MCF 10A (cell line): ENCODE results near the gene TMEM190. TPM values are rescaled to one million over a fixed set of nuclear protein-coding genes. Genes with fewer than 3 reads are reported as not detected.
A peak's percentile ranks its signal among the peaks of the same experiment; 100 is the strongest.

Source experiments
- BruUV-seq: library from RNA; stranded (reverse); fragments of 400-500 nt; replicated peaks from 2 replicates; lab custom pipeline; 2021; lab: Mats Ljungman, UMichigan
- CTCF ChIA-PET: fragments of 300-600 bp; sonication (Branson Sonifier 250); formaldehyde crosslinking; extraction: SDS; loops from one replicate; lab custom pipeline; 2021; ENCODE audit warnings: antibody characterized with exemption, inconsistent platforms; lab: Yijun Ruan, JAX
- POLR2A ChIA-PET: fragments of 300-600, 350-650 bp; sonication (Branson Sonifier 250); formaldehyde crosslinking; extraction: SDS; loops from one replicate; lab custom pipeline; 2020; ENCODE audit warnings: antibody characterized with exemption, inconsistent platforms; lab: Yijun Ruan, JAX
- DNase-seq: peaks from one replicate; pipeline ENCODE4 v3.0.0-alpha.2; 2018; ENCODE audit not compliant: unreplicated experiment
- H3K27ac Mint-ChIP-seq: one replicate; pipeline ENCODE4 v1.8.0; 2022; ENCODE audit warnings: mild to moderate bottlenecking, low read depth, mixed read lengths; ENCODE audit not compliant: unreplicated experiment
- H3K27me3 Mint-ChIP-seq: one replicate; pipeline ENCODE4 v1.8.0; 2022; ENCODE audit warnings: mixed read lengths; ENCODE audit not compliant: insufficient read depth, unreplicated experiment
- H3K36me3 Mint-ChIP-seq: one replicate; pipeline ENCODE4 v1.8.0; 2022; ENCODE audit warnings: mild to moderate bottlenecking, moderate library complexity, mixed read lengths; ENCODE audit not compliant: insufficient read depth, unreplicated experiment
- H3K4me1 Mint-ChIP-seq: one replicate; pipeline ENCODE4 v1.8.0; 2022; ENCODE audit warnings: mixed read lengths; ENCODE audit not compliant: insufficient read depth, unreplicated experiment
- H3K4me3 Mint-ChIP-seq: one replicate; pipeline ENCODE4 v1.8.0; 2022; ENCODE audit warnings: mild to moderate bottlenecking, moderate library complexity, mixed read lengths; ENCODE audit not compliant: unreplicated experiment
- H3K9me3 Mint-ChIP-seq: one replicate; pipeline ENCODE4 v1.8.0; 2022; ENCODE audit warnings: mixed read lengths; ENCODE audit not compliant: unreplicated experiment
- intact Hi-C: fragments of 100-400 bp; cut with micrococcal nuclease; formaldehyde crosslinking; loops from 2 replicates; pipeline ENCODE4 v1.14.1; 2022
- total RNA-seq: library from RNA; stranded (reverse); gene quantifications from 2 replicates; pipeline ENCODE4 v1.2.3, GENCODE V29; 2022
- TF ChIP-seq, protein P1 (sequence below): fragments of 200-600 bp; IDR thresholded peaks from one replicate; pipeline ENCODE4 v1.8.0; 2022; ENCODE audit warnings: antibody characterized with exemption, mild to moderate bottlenecking; ENCODE audit not compliant: unreplicated experiment

TMEM190 gene
- total RNA-seq, 1 experiment from 2014 or later = 0.58 TPM

DNA sequence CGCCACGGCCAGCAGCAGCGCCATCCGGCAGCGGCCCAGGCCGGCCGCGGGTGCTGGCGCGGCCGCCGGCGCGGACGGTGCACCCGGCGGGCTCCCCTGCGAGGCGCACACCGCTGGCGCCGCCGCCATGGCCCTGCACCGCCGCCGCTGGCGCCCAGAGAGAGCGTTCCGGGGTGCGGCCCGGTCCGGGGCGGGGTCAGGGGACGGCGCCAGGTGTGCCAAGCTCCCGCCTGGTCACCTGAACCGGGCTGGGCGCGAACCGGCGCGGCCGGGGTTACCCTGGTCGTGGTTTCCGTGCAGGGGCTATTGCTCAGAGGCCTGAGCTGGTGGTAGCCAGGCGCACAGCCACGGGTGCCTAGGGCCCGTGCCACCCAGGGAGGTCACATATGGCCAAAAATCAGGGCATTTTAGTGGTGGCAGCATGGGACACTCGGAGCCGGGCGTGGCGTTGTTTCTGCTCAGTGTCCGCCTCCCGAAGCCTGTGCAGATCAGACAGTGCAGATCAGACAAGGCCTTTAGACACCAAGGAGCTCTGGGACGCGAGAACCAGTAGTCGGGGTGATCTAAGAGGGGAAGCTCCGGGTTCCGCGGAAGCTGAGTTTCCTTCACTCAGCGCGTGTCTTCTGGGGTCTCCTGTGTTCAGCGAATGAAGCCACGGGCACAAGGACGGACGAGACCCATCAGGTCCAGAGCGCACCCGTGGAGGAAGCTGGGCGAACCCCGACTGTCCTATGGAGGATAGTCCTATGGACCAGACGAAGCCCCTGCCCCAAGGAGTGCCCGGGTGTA is 7.7 kb downstream of the TMEM190 start, which contains the start of gene TMEM238:
TSS of gene TMEM238 (minus strand) at position 162 of the 789 bp plus-strand sequence. CDS start at position 129, 33 bp downstream.
- peak within 1 kb of the TSS; percentile 93 for H3K27ac Mint-ChIP-seq
- ChIA-PET POLR2A (interaction anchor here (0.6 to 6.1 kb wide), 36 partner anchors 8 to 321 kb away, joined by 3 to 98 read pairs (median 6); partner anchors contain the start of genes FIZ1, HSPBP1, ISOC2 and KMT5C), CTCF (interaction anchor here (0.6 to 3.4 kb wide), 25 partner anchors 9 to 296 kb away, joined by 3 to 61 read pairs (median 4); partner anchors contain the start of genes DNAAF3 and ZNF628)
- intact Hi-C loops = loop anchor here (2.0 kb wide), 1 partner anchor 92 kb away; no protein-coding TSS in a partner anchor
- peak within 1 kb of the TSS; percentile 89 for H3K4me3 Mint-ChIP-seq
- H3K36me3 Mint-ChIP-seq = peaks cover 49% of the 10 kb centered on the region
- peak; percentile 48 for DNase-seq
- TF ChIP-seq, protein P1, sequence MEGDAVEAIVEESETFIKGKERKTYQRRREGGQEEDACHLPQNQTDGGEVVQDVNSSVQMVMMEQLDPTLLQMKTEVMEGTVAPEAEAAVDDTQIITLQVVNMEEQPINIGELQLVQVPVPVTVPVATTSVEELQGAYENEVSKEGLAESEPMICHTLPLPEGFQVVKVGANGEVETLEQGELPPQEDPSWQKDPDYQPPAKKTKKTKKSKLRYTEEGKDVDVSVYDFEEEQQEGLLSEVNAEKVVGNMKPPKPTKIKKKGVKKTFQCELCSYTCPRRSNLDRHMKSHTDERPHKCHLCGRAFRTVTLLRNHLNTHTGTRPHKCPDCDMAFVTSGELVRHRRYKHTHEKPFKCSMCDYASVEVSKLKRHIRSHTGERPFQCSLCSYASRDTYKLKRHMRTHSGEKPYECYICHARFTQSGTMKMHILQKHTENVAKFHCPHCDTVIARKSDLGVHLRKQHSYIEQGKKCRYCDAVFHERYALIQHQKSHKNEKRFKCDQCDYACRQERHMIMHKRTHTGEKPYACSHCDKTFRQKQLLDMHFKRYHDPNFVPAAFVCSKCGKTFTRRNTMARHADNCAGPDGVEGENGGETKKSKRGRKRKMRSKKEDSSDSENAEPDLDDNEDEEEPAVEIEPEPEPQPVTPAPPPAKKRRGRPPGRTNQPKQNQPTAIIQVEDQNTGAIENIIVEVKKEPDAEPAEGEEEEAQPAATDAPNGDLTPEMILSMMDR = no peak
- H3K9me3 Mint-ChIP-seq = no peaks in the 10 kb centered on the region
- peaks cover 34% of the 10 kb centered on the region for H3K4me1 Mint-ChIP-seq
- BruUV-seq = no TSS peak
- no peaks in the 10 kb centered on the region for H3K27me3 Mint-ChIP-seq

DNA sequence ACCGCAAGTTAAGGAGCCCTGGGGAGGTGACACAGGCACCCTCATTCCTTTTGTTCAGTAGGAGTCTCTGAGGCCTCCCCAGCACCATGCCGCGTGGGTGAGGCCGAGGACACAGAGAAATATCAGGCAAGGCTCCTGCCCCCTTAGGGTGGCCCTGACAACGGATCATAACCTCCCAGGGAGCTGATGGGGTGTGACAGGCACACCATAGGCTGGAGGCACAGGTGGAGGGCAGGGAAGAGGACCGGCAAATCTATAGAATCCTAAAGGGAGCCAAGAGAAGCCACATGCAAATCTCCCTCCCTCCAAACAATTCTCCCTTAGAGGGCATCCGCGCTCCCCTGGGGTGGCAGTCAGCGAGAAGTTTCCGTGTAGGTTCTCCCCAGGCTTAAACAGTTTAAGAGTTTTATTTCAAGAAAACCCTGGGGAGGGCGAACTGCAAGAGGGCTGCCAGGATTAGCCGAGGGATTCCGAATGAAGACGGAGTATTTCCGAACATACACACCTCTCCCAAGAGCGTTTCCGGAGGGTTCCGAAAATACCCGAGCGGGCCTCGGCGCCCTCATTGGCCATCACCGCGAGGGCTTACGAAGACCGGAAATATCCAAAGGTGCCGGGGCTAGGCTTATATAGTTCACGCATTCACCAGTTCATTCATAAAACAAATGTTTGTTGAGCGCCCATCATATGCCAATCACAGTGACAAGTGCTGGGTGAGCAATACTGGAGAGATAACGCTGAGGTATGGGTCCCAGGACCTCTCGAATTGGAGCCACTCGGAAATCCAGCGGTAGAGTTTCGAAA is 8.5 kb downstream of the TMEM190 start:
- Mint-ChIP-seq H3K27ac (peak overlapping the region; percentile 93), H3K36me3 (peaks cover 57% of the 10 kb centered on the region), H3K27me3 (no peaks in the 10 kb centered on the region), H3K9me3 (no peaks in the 10 kb centered on the region), H3K4me1 (peaks cover 35% of the 10 kb centered on the region), H3K4me3 (peak overlapping the region; percentile 89)
- TSS peak; percentile 65 for BruUV-seq
- CTCF ChIA-PET = interaction anchor here (0.6 to 3.4 kb wide), 17 partner anchors 10 to 297 kb away, joined by 3 to 61 read pairs (median 5); no protein-coding TSS in a partner anchor
- POLR2A ChIA-PET = interaction anchor here (0.6 to 7.2 kb wide), 27 partner anchors 9 to 322 kb away, joined by 3 to 98 read pairs (median 8); partner anchors contain the start of genes FIZ1, HSPBP1, ISOC2 and KMT5C
- peak; percentile 98 for DNase-seq
- intact Hi-C loops = loop anchor here (1.0 to 2.0 kb wide), 4 partner anchors 46 to 92 kb away; partner anchors contain the start of gene KMT5C
- TF ChIP-seq, protein P1 = no peak

DNA sequence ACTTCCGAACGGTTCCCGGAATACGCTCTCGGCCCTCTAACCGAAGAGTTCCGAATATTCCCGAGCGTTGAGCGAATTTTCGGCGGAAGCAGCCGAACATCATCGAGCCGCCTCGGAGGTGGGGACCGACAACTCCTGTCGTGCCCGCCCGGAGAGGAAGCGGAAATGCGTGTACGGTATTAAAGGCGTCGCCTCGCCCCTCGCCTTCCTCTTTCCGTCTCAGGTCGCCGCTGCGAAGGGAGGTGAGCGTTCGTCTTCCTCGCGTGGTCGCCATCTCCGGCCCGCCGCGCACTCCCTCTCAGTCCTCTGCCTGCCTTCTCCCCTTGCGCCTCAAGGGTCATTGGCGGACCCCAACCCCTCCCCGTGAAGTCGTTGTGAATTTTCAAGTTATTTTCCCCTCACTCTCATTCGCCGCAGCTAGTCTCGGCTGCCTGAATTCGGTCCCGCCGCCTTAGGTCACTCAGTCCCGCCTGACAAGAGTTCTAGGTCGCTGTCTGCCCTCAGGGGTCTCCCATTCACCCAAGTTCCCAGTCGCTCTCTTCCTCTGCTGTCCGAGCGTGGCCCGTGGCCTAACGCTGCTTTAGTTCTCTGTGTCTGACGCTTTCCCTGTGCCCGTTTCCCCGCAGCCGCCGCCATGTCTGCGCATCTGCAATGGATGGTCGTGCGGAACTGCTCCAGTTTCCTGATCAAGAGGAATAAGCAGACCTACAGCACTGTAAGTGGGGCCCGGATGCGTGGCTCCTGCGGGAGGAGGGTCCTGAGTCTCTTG is 9.3 kb downstream of the TMEM190 start, which contains the start of gene RPL28:
TSS of gene RPL28 (plus strand) at position 209 of the 769 bp plus-strand sequence. CDS start at position 635, 426 bp downstream.
- peak; percentile 99 for DNase-seq
- peak within 1 kb of the TSS; percentile 89 for H3K4me3 Mint-ChIP-seq
- peaks cover 42% of the 10 kb centered on the region for H3K4me1 Mint-ChIP-seq
- ChIA-PET POLR2A (interaction anchor here (0.7 to 7.2 kb wide), 9 partner anchors 14 to 94 kb away, joined by 3 to 98 read pairs (median 4); partner anchors contain the start of genes KMT5C and UBE2S), CTCF (interaction anchor here (0.6 to 2.2 kb wide), 3 partner anchors 17 to 101 kb away, joined by 3 to 13 read pairs (median 4); no protein-coding TSS in a partner anchor)
- TF ChIP-seq, protein P1 = no peak
- no peaks in the 10 kb centered on the region for H3K9me3 Mint-ChIP-seq
- intact Hi-C loops = loop anchor here (1.0 to 2.0 kb wide), 4 partner anchors 47 to 93 kb away; partner anchors contain the start of gene KMT5C
- peak within 1 kb of the TSS; percentile 93 for H3K27ac Mint-ChIP-seq
- H3K36me3 Mint-ChIP-seq = peaks cover 65% of the 10 kb centered on the region
- no peaks in the 10 kb centered on the region for H3K27me3 Mint-ChIP-seq
- BruUV-seq = TSS peak; percentile 69
